ENCODE measurements around the gene TXK.

DNA sequence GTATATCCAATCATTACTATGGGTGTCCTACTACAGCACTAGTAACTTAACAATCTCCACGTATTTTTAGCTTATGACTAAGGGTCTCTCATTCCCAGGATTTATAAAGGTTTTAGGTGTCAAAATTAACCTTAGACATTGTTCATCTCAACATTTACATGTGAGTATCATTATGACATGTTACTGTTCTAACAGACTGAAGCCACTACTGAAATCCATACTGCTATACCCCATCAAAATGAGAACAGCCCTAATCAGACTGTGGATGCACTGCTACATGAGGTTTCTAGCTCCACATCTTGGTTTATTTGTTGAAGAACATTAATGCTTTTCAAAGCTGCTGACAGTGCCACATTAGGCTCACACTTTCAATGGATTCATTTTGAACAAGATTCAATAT is 35.6 kb upstream of the TXK start:
- TF ChIP-seq, protein P1, sequence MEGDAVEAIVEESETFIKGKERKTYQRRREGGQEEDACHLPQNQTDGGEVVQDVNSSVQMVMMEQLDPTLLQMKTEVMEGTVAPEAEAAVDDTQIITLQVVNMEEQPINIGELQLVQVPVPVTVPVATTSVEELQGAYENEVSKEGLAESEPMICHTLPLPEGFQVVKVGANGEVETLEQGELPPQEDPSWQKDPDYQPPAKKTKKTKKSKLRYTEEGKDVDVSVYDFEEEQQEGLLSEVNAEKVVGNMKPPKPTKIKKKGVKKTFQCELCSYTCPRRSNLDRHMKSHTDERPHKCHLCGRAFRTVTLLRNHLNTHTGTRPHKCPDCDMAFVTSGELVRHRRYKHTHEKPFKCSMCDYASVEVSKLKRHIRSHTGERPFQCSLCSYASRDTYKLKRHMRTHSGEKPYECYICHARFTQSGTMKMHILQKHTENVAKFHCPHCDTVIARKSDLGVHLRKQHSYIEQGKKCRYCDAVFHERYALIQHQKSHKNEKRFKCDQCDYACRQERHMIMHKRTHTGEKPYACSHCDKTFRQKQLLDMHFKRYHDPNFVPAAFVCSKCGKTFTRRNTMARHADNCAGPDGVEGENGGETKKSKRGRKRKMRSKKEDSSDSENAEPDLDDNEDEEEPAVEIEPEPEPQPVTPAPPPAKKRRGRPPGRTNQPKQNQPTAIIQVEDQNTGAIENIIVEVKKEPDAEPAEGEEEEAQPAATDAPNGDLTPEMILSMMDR (IDR thresholded peaks at IDR 0.05), result no peak
- TF ChIP-seq POLR2A (IDR thresholded peaks at IDR 0.05), result no peak

Measured in lower leg skin (tissue), 3 donors.